SH-SY5Y (cell line): ENCODE measurements around the gene MCRIP2.

Experiments
- GATA2 ChIP-seq: IDR thresholded peaks from 2 replicates; pipeline ENCODE4 v1.6.1; 2011; ENCODE audit warnings: mild to moderate bottlenecking, low read depth, low read length
- GATA3 ChIP-seq: IDR thresholded peaks from 2 replicates; pipeline ENCODE4 v1.6.1; 2011; ENCODE audit warnings: low read depth, mild to moderate bottlenecking, low read length, moderate library complexity

Gene MCRIP2

GRCh38 chr16:641326-642188 is at the start of gene MCRIP2:
MCRIP2 (plus strand) TSS chr16:641828; CDS start chr16:641992, 164 bp downstream.
- TF ChIP-seq GATA2 = no peak
- no peak for TF ChIP-seq GATA3

- TF ChIP-seq GATA2 (no peak), GATA3 (no peak)
These were observed 49.6 kb upstream of the MCRIP2 start for GRCh38 chr16:591892-592517.

- TF ChIP-seq GATA3 (no peak), GATA2 (no peak)
These were observed 48.9 kb upstream of the MCRIP2 start for GRCh38 chr16:592518-593306.

DNA sequence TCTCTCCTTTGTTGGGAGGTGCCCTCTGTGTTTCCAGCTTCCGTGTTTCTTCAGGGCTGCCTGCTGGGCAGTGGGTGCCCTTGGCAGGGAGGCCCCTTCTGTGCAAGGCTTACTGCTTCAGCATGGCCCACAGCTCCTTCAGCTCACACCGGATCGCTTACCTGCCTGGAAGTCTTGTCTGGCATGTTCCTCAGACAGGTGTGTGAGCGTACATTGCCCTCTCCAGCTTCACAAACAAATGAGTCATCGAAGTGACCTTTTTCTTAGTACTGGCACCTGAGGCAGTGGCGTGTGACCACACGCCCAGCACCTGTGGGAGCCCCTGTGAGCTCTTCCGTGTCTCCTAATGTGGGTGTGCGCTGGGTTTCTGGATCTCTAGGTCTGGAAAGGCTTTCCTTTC is 48.2 kb upstream of the MCRIP2 start:
- TF ChIP-seq GATA3 = no peak
- TF ChIP-seq GATA2 = no peak

- TF ChIP-seq GATA2 = no peak
- TF ChIP-seq GATA3 = no peak
These were observed 47.8 kb upstream of the MCRIP2 start for GRCh38 chr16:593807-594206.

- TF ChIP-seq GATA2 (no peak), GATA3 (no peak)
These were observed 46.5 kb upstream of the MCRIP2 start for GRCh38 chr16:595094-595528.

DNA sequence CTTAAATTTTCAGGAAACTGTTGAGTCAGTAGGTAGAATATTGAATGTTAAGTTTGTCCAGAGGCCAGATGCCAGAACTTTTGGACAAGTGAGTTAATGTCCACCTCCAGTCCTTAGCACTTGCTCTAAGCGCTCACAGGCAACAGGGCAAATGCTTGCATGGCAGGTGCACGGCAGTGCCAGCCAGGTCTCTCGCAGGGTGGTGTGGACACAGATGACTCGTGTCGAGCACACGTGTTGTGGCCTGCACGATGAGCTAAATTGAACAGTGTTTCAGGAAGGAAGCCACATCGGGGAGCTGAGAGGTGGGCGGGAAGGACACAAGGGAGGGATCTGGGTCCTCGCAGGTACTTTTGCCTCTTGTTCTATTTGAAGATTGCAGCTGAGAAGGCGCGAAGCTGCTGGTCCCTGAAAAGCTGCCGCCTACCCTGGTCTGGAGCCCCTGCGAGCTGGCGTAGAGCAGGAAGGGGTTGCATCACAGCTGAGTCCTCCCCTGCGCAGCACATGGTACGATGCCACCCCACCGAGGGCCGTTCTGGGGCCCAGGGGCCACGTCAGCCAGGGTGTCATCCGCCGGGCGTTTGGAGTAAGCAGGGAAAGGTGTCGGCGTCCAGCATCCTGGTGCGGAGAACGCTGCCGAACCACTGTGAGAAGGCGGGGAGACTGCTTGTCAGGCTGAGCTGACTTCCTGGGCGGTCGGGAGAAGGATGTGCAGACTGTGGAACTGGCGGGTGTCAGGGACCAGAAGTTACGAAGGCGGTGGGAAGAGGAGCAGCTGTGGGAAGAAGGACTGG is 45.5 kb upstream of the MCRIP2 start:
- TF ChIP-seq GATA2 (no peak), GATA3 (no peak)

- no peak for TF ChIP-seq GATA3
- no peak for TF ChIP-seq GATA2
These were observed 44.9 kb upstream of the MCRIP2 start for GRCh38 chr16:596736-597060.

GRCh38 chr16:598823-599739 is 42.5 kb upstream of the MCRIP2 start:
- TF ChIP-seq GATA2 (no peak), GATA3 (no peak)

DNA sequence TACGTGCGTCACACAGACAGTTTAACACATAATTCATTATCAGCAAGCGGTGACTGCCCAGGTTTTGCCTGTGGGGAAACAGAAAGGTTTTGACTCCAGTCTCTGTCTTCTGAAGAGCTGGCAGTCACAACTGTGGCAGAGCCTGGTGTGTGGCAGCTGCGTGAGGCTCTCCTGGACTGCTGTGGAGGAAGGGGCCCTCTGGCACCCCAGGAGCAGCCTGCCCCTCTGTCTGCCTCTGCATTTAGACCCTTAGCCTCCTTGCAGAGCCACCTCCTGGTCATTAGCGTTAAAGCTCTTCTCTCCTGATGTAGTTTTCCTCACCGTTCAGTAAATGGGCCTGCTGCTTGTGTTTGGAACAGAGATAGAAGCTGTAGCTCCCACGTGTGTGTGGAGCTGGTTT is 40.8 kb upstream of the MCRIP2 start:
- no peak for TF ChIP-seq GATA2
- TF ChIP-seq GATA3 = no peak

DNA sequence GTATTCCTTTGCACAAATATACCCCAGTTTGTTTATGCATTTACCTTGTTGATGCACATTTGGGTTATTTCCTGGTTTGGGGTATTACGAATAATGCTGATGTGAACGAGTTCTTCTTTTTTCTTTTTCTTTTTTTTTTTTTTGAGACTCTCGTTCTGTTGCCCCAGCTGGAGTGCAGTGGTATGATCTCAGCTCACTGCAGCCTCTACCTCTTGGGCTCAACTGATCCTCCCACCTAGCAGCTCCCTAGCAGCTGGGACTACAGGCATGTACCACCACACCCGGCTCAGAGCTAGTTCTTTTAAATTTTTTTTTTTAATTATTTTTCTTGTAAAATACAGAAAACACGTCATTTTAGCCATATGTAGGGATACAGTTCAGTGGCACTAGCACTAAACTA is 37.7 kb upstream of the MCRIP2 start:
- no peak for TF ChIP-seq GATA2

DNA sequence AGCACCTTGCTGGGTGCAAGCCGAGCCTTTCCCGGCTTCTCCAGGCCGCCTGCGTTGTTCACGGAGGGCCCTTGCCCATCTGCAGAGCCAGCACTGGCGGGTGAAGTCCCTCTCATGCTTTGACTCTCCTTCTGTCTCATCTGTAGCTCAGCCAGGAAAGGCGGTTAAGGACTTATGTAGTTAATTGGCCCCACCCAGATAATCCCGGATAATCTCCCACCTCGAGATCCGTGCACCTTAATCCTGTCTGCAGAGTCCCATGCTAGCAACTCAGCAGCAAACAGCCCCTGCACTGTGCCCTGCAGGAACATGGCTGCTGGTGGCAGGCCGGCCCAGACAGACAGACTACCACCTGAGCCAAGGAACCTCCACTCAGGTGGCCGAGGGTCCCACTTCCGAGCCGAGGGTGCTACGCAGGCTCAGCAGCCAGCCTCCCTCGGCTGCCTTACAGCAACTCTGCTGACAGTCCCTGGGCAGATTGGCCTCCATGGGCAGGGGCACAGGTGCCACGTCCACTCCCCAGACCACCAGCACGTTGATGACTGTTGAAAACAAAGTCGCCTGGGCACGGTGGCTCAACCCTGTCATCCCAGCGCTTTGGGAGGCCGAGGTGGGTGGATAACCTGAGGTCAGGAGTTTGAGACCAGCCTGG is 34.8 kb upstream of the MCRIP2 start:
- TF ChIP-seq GATA2 (no peak), GATA3 (no peak)

- TF ChIP-seq GATA2 (no peak), GATA3 (no peak)
These were observed 33.6 kb upstream of the MCRIP2 start for GRCh38 chr16:608019-608418.
